Renal cortex interstitium (tissue), 11 donors: ENCODE data around the gene RRAS. TPM values are rescaled to one million over a fixed set of nuclear protein-coding genes. Genes with fewer than 3 reads are reported as not detected.
A peak's percentile ranks its signal among the peaks of the same experiment; 100 is the strongest.

ENCODE experiments used
- DNase-seq, 11 donors: peaks; one replicate each; pipeline ENCODE4 v3.0.0-alpha.2; 2013; ENCODE audit warnings: low read depth in 9 of 11, low spot score in 4 of 11; ENCODE audit errors: extremely low read depth in 1 of 11
- polyA plus RNA-seq, 3 donors: library from polyadenylated mRNA; unstranded; fragments of 120-200 nt; gene quantifications; one replicate each; pipeline ENCODE4 v1.2.1, GENCODE V29; 2013; ENCODE audit not compliant: insufficient read length in 3 of 3

RRAS gene
- polyA plus RNA-seq, 3 donors: 20.6 to 28.9 (median 24.9) TPM

- DNase-seq: peak; percentile 83 to 95 (median 91)
These were observed 40.7 kb upstream of the RRAS start for GRCh38 chr19:49680421-49681351.

- DNase-seq: no peak
These were observed 39.9 kb upstream of the RRAS start for GRCh38 chr19:49679771-49680413.

- DNase-seq: no peak
These were observed 39.2 kb upstream of the RRAS start for GRCh38 chr19:49678985-49679770.

GRCh38 chr19:49677901-49678674, 38.1 kb upstream of the RRAS start:
- peak in 10 of 11 donors; percentile 75 to 89 (median 80) for DNase-seq

- DNase-seq: peak in 2 of 11 donors; percentile 46 to 56
These were observed 37.4 kb upstream of the RRAS start, which contains the start of gene PRMT1 for GRCh38 chr19:49677231-49677900. TSS of gene PRMT1 (plus strand) at chr19:49677271. CDS start at chr19:49677281, 10 bp downstream.

GRCh38 chr19:49676784-49677230, 36.9 kb upstream of the RRAS start:
- DNase-seq: peak; percentile 100

- peak in 10 of 11 donors; percentile 79 to 99 (median 86) for DNase-seq
These were observed 36.3 kb upstream of the RRAS start for GRCh38 chr19:49676136-49676783.

- peak in 5 of 11 donors; percentile 53 to 73 (median 70) for DNase-seq
These were observed 32.4 kb upstream of the RRAS start for GRCh38 chr19:49672131-49672919.

- no peak for DNase-seq
These were observed 29.6 kb upstream of the RRAS start for GRCh38 chr19:49669516-49669915.

- DNase-seq: no peak
These were observed 27.5 kb upstream of the RRAS start for GRCh38 chr19:49667473-49667872.

- DNase-seq: peak in 1 of 11 donors; percentile 43
These were observed 26.1 kb upstream of the RRAS start for GRCh38 chr19:49666120-49666444.

GRCh38 chr19:49665351-49666119, 25.6 kb upstream of the RRAS start, which contains the start of the genes BCL2L12 and IRF3:
TSS of gene BCL2L12 (plus strand) at chr19:49665933. CDS start at chr19:49666693, 760 bp downstream.
TSS of gene IRF3 (minus strand) at chr19:49665857. CDS start at chr19:49664838, 1,019 bp downstream.
- peak; percentile 92 to 98 (median 95) for DNase-seq

GRCh38 chr19:49665036-49665350, 25.1 kb upstream of the RRAS start:
- DNase-seq: no peak

GRCh38 chr19:49664171-49665035, 24.5 kb upstream of the RRAS start:
- DNase-seq: peak in 7 of 11 donors; percentile 63 to 76 (median 73)

GRCh38 chr19:49663224-49663623, 23.3 kb upstream of the RRAS start:
- DNase-seq: no peak
